ENCODE results near the gene EPB41L4A.
"Not testable (repeated sequence)": the region's sequence is repeated elsewhere in the genome, so short reads cannot be mapped to it uniquely, and the experiment has no call there.

The EPB41L4A gene

DNA sequence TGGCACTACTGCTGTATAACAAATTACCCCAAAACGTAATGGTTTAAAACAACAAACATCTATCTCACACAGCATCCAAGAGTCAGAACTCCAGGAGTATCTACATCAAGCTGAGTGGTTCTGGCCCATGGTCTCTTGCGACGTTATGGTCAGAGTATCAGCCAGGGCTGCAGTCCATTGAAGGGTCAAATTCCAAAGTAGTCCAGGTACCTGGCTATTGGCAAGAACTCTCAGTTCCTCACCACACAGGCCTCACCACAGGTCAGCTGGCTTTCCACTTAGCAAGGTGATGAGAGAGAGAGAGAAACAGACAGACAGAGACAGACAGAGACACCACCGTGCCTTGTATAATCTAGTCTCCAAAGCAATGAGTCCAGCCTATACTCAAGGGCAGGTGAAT, 22.6 kb downstream of the EPB41L4A start:
- DNase-seq, result no peak

DNA sequence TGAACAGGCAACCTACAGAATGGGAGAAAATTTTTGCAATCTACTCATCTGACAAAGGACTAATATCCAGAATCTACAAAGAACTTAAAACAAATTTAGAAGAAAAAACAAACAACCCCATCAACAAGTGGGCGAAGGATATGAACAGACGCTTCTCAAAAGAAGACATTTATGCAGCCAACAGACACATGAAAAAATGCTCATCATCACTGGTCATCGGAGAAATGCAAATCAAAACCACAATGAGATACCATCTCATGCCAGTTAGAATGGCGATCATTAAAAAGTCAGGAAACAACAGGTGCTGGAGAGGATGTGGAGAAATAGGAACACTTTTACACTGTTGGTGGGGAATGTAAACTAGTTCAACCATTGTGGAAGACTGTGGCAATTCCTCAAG, 23.8 kb downstream of the EPB41L4A start:
- DNase-seq, result not testable (repeated sequence)

DNA sequence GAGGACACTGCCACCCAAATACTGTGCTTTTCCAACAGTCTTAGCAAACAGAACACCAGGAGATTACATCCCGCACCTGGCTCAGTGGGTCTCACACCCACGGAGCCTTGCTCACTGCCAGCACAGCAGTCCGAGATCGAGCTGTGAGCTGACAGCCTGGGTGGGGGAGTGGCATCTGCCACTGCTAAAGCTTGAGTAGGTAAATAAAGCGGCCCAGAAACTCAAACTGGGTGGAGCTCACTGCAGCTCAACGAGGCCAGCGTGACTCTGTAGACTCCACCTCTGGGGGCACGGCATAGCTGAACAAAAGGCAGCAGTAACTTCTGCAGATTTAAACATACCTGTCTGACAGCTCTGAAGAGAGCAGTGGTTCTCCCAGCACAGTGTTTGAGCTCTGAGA, 28.8 kb downstream of the EPB41L4A start:
- DNase-seq, result no peak

DNA sequence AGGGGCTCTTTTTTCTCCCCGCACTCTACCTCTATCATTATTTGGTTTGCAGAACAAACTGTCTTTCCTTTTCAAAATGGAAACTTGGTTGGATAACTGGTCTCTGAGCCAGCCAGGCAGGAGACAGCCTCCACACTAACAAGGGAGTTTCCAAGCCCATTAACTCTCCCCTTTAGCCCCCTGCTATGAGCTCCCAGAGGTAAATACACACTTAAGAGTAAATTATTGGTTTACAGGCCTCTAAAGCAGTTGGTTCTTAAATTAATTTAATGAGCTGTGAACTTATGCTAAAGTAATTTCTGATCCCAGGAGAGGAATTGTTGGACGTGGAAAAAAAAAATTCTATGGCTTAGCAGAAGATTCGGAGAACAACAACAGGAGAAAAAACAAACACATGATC, 30.3 kb downstream of the EPB41L4A start:
- DNase-seq, result peak; percentile 33

DNA sequence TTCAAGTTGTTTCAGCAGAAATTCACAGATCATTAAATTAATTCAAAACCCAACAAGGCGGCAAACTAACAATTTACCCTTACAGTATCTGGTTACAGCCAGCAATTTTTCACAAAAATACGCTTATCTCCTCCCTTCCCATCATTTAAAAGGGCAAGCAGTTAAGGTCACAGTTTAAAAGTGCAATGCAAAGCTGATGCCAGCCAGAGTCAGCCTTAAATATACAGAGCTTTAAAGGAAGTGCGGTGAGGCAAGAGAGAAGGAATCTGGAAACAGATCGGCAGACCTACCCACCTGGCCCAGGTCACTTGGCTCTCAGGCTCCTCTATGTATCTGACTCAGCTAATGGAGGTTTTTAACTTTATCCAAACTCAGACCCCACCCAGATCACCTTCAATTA, 31.0 kb downstream of the EPB41L4A start:
- DNase-seq, result peak; percentile 8

DNA sequence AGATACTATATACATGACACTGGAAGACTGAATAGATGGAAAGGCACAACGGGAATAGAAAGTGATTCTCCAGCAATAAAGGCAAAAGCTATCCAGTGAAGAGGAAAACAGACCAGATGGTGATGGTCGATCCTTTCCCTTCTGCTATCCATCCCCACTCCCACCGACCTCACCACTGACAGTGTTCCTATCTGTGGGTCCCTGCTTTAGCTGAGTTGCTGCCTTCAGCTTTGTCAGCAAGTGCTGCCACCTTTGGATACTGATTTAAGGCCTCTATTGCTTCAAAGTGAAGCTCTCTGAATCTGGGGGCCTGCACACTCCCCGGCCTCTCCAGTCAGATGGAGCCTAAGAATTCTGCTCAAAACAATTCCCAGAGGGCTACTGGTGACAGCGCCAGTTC, 32.3 kb downstream of the EPB41L4A start:
- DNase-seq, result no peak

DNA sequence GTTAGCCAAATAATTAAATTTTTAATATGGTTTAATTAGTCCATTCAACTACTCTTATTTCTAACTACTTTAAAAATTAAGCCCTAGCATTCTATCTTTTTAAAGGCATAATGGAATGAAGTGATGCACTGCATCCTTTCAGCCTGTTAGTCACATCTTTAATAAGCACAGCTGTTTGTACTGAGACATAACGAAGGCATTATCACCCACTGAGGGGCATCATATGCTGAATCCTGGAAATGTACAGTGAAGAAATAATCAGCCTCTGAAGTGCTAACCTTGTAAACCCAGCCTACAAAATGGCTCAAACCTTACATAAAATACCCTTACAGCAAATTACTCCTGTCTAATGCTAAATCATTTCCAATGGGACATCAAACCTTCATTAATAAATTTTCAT, 33.1 kb downstream of the EPB41L4A start:
- DNase-seq, result no peak

DNA sequence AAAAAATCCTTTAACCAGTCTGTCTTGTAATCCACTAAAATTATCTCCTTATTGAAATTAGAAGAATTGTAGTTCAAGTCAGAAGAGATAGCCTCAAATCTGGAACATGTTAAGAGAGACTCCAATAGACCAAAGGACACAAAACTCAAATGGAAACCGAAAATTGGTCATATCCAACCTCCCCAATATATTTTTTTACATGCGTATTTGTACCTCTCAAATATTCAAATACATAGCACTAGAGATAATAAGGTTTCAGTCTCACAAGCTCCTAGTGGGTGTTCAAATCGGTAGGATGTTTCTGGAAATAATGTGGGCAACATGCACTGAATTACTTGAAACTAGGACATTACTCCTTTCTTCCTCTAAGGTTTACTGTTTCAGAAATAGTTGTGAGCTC, 33.5 kb downstream of the EPB41L4A start:
- no peak for DNase-seq

DNA sequence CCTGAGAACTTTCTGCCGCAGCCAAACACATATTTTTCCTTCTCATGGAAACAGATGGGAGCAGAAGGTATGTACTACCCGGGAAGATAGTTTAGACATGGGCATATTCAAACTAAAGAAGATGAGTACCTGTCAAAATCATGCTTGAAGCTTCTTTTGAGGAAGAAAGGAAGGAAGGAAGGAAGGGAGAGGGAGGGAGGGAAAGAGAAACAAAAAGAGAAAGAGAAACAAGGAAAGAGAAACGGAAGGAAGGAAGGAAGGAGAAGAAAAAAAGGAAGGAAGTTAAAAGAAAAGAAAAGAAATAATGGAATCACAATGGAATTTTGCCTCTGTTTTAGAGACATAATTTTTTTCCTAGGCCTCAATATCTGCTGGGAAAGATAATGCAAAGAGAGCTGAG, 34.6 kb downstream of the EPB41L4A start:
- DNase-seq, result no peak

DNA sequence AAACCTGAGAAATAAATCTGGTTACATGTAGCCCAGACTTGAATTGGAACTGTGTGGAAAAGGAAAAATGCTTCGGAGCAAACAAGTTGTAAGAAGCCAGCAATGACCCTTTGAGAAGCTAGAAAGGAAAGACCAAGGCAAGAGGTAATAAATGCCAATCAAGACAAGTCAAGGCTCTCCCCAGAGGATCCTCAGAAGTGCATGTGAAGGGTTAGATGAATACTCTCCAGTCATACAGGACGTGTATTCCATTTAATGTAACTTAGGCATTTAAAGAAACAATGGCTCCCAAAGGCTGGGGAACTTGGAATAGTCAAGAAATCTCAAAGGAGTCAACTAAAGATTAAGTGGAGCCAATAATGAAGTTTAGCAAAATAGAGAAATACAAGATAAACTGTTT, 36.2 kb downstream of the EPB41L4A start:
- DNase-seq, result no peak

DNA sequence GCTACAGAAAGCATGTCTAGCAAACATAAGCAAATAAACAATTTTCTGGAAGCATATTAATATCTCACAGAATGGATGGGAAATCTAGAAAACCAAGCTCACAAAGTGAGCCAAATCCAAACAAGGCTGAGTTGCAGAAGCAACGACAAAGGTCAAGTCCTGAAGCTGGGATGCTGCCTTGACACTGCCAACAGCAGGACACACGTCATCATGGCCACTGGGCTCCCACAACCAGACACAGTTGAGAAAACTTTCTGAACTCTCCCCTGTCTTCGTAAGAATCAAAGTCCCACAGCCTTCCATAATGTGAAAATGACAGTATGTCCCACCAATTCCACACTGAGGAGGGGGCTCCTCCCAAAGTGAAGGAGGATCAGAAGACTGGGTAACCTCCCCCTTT, 37.6 kb downstream of the EPB41L4A start:
- no peak for DNase-seq

DNA sequence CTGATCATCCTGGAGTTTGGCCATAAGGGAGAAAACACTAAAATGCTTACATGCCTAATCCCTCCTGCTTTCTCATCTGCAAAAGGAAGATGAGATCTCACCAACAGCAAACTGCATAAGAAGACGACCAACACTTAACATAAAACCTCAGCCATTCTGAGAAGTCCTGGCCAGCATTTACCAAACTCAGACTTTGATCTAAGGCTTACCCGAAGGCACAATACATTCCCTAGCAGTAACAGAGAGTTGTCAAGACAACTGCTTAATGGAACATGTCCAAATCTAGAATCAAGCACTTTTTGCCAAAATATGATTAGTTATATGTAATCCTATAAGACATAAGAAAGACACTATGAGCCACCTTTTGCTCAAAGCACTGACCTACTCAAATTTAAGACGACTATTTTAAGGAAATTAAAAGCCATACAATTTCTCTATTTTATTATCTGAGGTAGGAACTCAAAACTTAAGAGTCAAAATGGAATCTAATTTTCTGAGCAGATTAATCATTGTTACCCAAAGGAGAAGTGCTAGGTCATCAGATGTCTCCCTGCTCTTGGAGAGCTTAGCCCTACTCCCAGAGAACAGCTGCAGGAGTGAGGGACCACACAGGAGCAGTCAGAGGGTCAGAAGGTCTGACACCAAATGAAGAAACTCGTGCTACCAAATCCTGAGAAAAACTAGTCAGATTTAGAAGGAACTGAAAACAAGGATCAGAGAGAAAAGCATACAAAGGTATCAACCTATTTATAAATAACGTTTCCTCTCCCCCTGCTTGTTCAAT, 39.3 kb downstream of the EPB41L4A start:
- no peak for DNase-seq

DNA sequence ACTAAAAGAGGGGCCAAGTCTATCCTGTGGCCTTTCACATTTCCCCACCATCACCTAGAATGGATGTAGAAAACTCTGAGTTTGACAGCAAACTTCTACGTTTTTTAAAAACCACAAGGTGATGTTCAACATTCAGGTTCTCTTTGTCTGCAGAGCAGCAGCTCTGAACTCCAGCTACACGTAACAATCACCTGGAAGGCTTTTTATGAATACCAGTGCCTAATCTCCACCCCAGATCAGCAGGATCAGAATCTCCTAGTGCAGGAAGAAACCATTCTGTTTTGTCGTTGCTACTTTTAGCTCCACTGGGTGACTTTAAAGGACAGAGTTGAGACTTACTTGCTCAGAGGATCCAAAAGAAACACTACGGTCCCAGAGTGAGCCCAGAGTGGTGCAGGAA, 44.3 kb downstream of the EPB41L4A start:
- DNase-seq, result no peak

DNA sequence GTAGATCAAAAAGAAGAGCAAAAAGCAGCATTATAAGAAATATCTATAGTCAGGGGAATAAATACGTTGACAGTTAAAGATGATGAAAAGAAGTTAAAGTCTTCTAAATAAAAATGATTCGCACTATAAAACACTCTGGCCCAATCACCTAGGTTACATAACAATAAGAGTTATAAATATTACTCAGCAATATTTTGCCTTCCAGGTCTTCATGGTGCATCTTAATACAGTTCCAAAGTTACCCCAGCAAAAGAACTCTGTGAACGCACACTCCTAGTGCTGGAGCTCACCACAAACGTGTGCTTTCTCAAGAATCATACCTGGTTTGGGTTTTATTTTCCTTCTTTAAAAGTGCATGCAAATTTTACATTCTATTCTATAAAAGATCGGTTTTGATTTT, 44.7 kb downstream of the EPB41L4A start:
- DNase-seq, result no peak

DNA sequence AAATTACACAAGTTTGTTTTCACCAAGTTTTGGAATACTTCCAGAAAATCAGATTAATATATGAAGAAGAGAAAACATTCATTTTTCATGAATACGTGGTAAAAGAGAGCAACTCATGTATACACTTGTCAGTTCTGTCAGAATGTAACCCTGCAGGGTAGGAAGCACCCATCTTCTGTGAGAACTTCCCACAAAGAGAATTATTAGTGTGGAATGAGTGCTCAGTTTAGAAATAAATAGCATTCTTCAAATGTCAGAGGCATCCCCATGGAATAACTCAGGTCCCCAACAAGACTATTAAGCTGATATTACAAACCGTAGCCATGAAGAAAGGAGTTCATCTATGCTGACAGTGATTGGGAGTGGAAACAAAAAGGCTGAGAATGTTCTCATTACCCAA, 45.2 kb downstream of the EPB41L4A start:
- no peak for DNase-seq

DNA sequence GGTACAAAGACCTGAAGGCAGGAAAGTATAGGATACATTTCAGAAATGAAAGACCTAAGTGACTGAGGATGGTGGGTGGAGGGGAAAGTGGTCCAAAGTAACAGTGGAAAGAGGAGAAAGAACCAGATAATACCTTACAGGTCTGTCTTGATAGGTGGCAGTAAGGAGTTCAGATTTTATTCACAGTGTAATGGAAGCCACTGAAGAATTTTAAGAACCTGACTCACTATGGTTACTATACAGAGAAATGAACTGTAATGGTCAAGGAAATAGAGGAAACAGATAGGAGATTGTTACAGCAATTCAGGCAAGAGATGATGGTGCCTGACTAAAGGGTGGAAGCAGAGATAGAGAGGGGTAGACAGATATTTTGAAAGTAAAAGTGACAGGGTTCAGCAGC, 46.5 kb downstream of the EPB41L4A start:
- DNase-seq, result no peak

DNA sequence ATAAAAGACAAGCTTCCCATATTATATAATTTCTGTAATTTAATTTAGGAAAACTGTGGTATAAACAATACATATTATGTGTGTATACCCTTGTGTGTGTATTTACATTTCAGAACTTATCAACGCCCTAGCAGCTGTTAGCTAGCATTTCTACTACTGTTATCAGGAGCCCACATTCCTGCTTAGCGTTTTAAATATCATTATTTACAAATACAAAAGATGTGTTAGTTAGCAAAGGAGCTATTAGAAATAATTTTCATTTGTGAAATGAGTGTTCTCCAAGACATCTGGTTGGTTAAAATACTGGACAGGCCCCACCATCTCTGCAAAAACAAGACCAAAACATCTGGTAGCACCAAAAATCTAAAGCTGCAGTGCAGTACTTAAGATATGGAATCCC, 48.0 kb downstream of the EPB41L4A start:
- no peak for DNase-seq

DNA sequence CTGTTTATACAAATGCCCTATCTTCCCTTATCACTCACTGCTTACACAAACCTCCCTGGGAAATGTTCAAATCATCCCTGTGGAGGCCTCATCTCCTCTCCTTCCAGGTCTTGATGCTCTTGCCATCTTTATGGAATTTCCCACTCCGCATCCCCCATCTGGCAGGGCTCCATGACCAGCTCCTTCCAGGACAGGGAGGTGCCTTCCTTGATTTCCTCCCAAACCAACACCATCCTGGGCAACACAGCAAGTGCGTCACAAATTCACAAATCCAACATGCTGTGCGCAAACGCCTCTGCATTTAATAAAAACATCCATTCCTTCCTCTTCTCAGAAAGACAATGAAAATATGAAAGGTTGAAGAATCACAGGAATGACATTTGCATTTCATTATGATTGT, 51.7 kb downstream of the EPB41L4A start:
- no peak for DNase-seq

DNA sequence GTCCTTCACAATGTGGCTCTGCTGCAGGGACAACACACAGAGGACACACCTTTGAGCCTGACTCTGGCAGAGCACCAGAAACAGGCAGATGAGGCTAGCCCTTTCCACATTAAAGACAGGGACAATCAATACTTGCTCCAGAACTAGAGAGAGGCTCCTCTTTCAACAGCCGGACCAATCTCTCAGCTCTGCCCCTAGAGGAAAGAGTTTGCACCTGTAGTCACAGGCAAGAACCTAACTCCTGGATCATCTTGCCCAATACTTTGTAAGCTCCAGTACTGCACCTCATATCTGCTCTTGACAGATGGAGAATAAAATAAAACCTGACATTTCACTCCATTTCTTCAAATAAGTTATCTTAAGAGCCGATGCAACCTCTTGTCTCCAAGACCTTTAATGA, 52.1 kb downstream of the EPB41L4A start:
- no peak for DNase-seq

DNA sequence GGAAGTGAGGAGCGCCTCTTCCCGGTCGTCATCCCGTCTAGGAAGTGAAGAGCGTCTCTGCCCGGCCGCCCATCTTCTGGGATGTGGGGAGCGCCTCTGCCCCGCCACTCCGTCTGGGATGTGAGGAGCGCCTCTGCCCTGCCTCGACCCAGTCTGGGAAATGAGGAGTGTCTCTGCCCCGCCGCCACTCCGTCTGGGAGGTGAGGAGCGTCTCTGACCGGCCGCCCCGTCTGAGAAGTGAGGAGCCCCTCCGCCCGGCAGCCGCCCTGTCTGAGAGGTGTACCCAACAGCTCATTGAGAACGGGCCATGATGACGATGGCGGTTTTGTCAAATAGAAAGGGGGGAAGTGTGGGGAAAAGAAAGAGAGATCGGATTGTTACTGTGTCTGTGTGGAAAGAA, 58.3 kb downstream of the EPB41L4A start:
- not testable (repeated sequence) for DNase-seq

DNA sequence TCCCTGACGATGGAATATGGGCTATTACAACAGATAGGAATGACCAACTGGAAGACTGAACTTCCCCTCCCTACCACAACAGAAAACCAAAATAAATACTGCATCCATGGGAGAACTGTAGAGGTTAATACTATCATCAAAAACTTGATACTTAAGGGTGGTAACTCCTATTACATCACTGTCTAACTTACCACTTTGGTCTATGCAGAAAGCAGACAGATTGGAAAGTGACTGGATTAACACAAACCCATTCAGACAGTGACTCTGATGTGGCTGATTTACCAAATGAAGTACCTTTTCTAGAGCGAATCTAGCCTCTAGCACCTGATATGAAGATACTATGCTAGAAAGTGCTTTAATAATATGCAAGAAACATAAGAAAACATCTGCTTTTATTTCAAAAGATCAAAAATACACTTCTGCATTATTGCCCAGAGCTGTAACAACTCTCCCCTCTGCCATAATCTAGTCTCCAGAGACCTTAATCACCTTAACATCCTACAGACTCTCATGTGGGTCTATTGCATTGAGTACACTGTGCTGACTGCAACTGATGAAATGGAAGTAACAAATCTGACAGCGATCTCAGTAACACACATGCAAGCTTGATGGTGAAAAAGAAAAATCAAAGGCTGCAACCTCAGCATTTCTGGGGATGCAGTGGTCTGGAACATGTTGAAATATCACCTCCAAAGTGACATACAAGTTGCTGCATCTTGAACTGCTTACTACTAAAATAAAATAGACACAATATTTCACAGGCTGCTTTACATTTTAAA, 62.7 kb downstream of the EPB41L4A start:
- DNase-seq, result no peak

DNA sequence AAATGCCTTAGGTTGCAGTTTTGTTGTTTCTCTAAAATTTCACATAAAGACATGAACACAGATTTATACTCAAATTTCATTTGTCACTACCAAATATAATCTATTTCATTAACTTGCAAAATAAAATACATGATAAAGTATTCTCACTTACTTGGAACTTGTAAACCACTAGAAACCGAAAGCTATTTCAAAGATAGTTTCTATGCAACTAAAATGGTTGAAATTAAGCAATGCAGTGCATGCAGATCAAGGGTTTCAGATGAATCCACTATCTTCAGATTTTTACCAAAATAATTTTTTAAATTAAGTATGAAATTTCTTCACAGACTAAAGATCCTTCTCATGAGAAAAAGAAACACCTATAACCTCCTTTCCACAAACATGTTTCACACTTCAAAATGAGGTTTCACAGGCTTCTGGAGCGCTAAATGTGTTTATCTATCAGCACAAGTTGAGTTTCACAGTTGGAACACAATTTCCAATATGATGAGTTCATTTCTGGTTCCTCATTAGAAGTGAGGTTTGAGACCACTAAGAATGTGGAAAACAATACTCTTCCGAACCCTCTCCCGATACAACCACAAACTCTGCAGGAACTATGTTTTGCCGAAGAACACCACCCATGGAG, 63.9 kb downstream of the EPB41L4A start:
- no peak for DNase-seq

DNA sequence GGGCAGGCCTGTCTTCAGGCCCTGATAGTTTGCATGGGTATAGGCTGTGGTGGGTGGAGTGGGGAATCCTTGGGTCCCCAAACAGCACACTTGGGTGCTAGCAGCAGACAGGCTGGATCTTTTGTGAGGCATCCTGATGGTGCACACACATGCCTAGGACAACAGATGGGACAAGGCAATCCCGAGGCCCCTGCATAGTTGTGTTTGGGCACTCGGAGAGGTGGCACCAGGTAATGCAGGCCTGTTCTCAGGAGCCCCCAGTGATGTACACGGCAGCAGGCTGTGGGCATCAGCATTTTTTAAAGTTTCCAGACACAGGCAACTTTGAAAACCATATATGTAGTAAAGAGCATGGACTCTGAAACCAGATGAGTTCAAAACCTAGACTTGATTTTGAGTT, 65.4 kb downstream of the EPB41L4A start:
- no peak for DNase-seq

DNA sequence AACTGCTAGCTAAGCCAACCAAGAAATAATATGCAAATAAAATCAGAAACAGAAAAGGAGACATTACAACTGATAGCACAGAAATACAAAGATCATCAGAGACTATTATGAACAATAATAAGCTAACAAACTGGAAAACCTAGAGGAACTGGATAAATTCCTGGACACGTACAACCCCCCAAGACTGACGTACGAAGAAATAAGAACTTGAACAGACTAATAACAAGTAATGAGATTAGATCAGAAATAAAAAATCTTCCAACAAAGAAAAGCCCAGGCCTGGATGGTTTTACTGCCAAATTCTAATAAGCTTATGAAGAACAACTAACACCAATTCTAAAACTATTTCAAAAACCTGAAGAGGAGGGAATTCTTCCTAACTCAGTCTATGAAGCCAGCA, 67.9 kb downstream of the EPB41L4A start:
- DNase-seq, result no peak
